Measurements from ENCODE around the gene PRDM2.

- TF ChIP-seq, protein P1, sequence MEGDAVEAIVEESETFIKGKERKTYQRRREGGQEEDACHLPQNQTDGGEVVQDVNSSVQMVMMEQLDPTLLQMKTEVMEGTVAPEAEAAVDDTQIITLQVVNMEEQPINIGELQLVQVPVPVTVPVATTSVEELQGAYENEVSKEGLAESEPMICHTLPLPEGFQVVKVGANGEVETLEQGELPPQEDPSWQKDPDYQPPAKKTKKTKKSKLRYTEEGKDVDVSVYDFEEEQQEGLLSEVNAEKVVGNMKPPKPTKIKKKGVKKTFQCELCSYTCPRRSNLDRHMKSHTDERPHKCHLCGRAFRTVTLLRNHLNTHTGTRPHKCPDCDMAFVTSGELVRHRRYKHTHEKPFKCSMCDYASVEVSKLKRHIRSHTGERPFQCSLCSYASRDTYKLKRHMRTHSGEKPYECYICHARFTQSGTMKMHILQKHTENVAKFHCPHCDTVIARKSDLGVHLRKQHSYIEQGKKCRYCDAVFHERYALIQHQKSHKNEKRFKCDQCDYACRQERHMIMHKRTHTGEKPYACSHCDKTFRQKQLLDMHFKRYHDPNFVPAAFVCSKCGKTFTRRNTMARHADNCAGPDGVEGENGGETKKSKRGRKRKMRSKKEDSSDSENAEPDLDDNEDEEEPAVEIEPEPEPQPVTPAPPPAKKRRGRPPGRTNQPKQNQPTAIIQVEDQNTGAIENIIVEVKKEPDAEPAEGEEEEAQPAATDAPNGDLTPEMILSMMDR (IDR thresholded peaks at IDR 0.05 in 8 of 11, conservative IDR thresholded peaks at IDR 0.05 in 3 of 11) = no peak
- TF ChIP-seq POLR2A (IDR thresholded peaks at IDR 0.05) (no peak), POLR2AphosphoS5 (IDR thresholded peaks at IDR 0.05) (no peak)
These were observed 120.1 kb downstream of the PRDM2 start for GRCh38 chr1:13820055-13820454.

Data from spleen (tissue), 7 donors.